ENCODE measurements around the gene TRIM71. TPM values are rescaled to one million over a fixed set of nuclear protein-coding genes. Genes with fewer than 3 reads are reported as not detected.
"Not testable (repeated sequence)": the region's sequence is repeated elsewhere in the genome, so short reads cannot be mapped to it uniquely, and the experiment has no call there.

TRIM71 gene
- total RNA-seq, 4 donors from 2014 or later: 0.48 TPM; not detected in 3

DNA sequence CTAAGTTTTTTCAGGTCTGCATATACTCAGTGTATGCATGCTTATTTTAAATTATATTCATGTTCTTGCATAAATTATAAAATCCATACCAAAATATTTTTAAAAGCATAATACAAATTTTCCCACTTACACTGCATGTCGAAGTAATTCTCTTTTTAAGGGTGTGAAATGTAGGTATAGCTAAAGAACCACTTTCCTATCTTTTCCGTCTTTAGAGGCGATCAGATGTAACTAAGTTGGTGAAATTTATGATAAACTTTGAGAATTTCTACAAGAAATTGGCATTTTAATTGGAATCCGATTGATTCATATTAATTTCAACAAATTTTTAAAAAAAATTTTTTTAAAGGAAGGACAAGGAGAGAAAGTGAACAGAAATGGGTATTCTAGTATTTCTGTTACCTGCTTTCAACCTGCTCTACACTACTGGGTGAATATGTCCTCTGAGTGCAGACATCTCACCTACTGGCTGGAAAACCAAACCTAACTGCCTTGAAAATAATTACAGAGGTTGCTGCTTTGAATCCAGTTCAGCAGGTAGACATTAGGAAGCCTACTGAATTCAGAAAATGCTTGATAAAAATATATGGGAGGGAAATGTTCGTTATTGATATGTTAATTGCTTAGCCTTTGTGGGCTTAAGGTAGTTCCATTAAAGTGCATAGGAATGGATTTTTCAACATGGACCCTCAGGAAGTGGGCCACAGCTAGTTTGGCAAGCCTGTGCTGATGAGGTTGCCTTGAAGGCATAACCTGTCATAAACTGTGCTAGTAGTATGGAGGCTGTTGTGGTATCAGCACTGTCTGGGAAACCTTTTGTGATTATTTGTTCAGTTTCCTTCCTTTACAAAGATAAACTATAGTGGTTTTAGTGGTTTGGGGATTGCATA is 5.1 kb downstream of the TRIM71 start:
- H3K4me3 ChIP-seq: no peak overlapping the region
- H3K36me3 ChIP-seq: no peaks in the 10 kb centered on the region
- H3K27me3 ChIP-seq: peaks cover 0 to 38% of the 10 kb centered on the region in 2 donors

GRCh38 chr3:32823641-32824184 is 5.9 kb downstream of the TRIM71 start:
- H3K4me1 ChIP-seq; intact Hi-C loops (cut with DNase I; ENCODE audit: low total_unique reads); H3K27ac ChIP-seq; H3K4me3 ChIP-seq; H3K36me3 ChIP-seq; H3K9me3 ChIP-seq; DNase-seq: not testable (repeated sequence)
- peaks cover 0 to 36% of the 10 kb centered on the region in 2 donors for H3K27me3 ChIP-seq

More for the DNA sequence above, 5.1 kb downstream of the TRIM71 start:
- no peaks in the 10 kb centered on the region for H3K4me1 ChIP-seq
- DNase-seq: no peak
- H3K9me3 ChIP-seq: no peaks in the 10 kb centered on the region
- H3K27ac ChIP-seq: no peak overlapping the region
- intact Hi-C loops (cut with DNase I; ENCODE audit: low total_unique reads): no loop called here
- TF ChIP-seq, protein P1, sequence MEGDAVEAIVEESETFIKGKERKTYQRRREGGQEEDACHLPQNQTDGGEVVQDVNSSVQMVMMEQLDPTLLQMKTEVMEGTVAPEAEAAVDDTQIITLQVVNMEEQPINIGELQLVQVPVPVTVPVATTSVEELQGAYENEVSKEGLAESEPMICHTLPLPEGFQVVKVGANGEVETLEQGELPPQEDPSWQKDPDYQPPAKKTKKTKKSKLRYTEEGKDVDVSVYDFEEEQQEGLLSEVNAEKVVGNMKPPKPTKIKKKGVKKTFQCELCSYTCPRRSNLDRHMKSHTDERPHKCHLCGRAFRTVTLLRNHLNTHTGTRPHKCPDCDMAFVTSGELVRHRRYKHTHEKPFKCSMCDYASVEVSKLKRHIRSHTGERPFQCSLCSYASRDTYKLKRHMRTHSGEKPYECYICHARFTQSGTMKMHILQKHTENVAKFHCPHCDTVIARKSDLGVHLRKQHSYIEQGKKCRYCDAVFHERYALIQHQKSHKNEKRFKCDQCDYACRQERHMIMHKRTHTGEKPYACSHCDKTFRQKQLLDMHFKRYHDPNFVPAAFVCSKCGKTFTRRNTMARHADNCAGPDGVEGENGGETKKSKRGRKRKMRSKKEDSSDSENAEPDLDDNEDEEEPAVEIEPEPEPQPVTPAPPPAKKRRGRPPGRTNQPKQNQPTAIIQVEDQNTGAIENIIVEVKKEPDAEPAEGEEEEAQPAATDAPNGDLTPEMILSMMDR (IDR thresholded peaks at IDR 0.05): no peak
- no peak for TF ChIP-seq POLR2A (IDR thresholded peaks at IDR 0.05)

DNA sequence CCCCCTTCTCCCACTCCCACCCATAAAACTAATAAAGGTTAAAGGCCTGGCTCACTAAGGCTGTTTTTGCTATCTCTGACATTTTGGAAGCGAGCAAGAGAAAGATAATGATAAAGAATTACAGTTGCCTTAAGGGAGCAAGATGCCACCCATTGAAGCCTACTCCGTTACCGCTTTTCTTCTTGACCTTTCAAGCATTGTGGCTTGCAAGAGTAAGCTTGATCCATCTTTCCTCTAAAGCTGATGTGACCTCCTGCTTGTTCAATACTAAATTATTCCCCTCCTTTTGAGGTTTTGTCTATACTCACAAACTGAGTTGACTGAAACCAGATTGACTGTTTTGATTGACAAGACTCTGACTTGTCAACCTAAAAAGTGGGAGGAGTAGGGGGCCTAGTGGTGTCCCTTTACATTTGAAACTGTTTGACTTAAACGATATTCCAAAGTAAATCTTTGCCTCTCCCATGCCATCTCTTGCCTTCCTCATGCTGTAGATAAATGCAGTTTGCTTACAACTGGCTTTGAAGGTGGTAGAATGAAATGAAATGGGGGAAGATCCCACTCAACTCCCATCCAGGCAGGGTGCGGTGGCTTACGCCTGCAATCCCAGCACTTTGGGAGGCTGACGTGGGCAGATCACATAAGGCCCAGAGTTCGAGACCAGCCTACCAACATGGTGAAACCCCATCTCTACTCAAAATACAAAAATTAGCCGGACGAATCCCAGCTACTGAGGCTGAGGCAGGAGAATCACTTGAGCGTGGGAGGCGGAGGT is 8.0 kb downstream of the TRIM71 start:
- Histone ChIP-seq H3K4me3 (no peak overlapping the region), H3K27me3 (peaks cover 0 to 16% of the 10 kb centered on the region in 2 donors), H3K4me1 (no peaks in the 10 kb centered on the region), H3K9me3 (no peaks in the 10 kb centered on the region), H3K27ac (no peak overlapping the region), H3K36me3 (no peaks in the 10 kb centered on the region)
- intact Hi-C loops (cut with DNase I; ENCODE audit: low total_unique reads): no loop called here
- TF ChIP-seq, protein P1 (IDR thresholded peaks at IDR 0.05): no peak
- no peak for TF ChIP-seq POLR2A (IDR thresholded peaks at IDR 0.05)
- DNase-seq: no peak

DNA sequence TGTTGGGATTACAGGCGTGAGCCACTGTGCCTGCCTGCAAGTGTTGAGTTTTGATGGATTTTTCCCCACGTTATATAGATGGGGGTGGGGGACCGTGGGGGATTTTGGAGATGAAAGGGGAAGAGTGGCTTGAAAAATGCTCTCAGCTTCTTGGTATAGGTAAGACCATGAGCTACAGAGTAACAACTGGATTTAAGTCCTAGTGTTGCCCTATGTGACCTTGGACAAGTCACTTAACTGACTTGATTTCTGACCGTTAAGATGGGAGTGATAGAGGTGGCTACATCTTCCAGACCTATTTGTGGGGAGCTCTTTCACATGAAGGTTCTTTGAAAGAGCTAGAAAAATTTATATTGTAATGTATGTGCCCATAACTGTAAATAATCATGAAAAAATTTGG is 13.3 kb downstream of the TRIM71 start:
- TF ChIP-seq, protein P1 (IDR thresholded peaks at IDR 0.05): no peak
- TF ChIP-seq POLR2A (IDR thresholded peaks at IDR 0.05): no peak
- Histone ChIP-seq H3K4me1 (no peaks in the 10 kb centered on the region), H3K9me3 (no peaks in the 10 kb centered on the region), H3K27me3 (peaks cover 0 to 4% of the 10 kb centered on the region in 2 donors), H3K4me3 (no peak overlapping the region), H3K36me3 (no peaks in the 10 kb centered on the region), H3K27ac (no peak overlapping the region)
- intact Hi-C loops (cut with DNase I; ENCODE audit: low total_unique reads): no loop called here
- no peak for DNase-seq

GRCh38 chr3:32831791-32832190 is 14.0 kb downstream of the TRIM71 start:
- DNase-seq: no peak
- no peak overlapping the region for H3K4me3 ChIP-seq
- no peaks in the 10 kb centered on the region for H3K36me3 ChIP-seq
- TF ChIP-seq POLR2A (IDR thresholded peaks at IDR 0.05): no peak
- TF ChIP-seq, protein P1 (IDR thresholded peaks at IDR 0.05): no peak
- intact Hi-C loops (cut with DNase I; ENCODE audit: low total_unique reads): no loop called here
- no peaks in the 10 kb centered on the region for H3K4me1 ChIP-seq
- H3K27ac ChIP-seq: no peak overlapping the region
- no peaks in the 10 kb centered on the region for H3K9me3 ChIP-seq
- H3K27me3 ChIP-seq: peaks cover 0 to 8% of the 10 kb centered on the region in 2 donors
